ENCODE measurements around the gene DHX35.

Gene DHX35

DNA sequence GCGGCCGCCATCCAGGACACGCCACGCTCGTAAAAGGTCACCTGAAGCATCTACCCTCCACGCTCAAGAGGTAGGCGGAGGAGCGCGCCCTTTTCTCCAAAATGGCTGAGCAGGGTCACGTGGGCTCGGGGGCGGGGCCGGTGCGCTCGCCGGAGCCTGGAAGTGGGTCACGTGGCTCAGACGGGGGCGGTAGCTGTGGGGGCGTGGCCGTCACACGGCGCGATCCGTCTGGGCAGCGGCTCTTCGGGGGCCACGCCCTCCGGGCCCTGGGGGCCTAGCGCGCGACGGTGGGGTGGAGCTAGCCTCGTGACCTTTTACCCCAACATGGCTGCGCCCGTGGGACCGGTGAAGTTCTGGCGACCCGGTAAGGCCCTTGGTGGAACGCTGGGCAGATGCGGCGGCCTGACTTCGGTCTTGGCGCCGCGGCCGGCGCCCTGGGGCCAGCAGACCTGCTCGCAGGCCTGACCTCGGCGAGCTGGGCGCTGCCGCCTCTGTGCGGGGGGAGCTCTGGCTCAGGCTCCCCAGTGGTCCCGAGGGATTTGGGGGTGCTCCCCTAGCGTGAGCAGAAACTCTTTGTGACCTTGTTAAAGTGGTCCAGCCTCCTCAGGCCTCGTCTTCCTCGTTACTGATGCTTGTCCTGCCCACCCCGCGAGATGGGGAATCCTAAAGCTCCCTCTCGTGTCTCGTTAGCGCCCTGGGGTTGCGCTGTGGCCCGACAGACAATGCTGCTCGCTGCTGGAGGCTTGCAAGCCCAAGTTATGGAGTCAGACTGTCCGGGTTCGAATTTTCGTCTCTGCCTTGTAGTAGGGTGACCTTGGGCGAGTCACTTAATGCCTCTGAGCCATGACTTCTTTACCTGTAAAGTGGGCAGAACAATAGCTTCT is at the start of gene DHX35:
DHX35 (plus strand) TSS at position 301 of the 884 bp plus-strand sequence; CDS start at position 325, 24 bp downstream.
- DNase-seq: peak; percentile 99

DNA sequence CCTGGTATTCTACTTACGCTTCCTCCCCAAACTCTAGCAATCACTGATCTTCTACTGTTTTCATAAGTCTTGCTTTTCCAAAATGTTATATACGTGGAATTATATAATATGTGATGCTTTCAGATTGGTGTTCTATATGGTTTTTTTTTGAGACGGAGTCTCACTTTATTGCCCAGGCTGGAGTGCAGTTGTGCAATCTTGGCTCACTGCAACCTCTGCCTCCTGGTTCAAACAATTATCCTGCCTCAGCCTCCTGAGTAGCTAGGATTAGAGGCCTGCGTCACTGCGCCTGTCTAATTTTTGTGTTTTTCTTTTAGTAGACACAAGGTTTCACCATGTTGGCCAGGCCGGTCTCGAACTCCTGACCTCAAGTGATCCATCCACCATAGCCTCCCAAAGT is 46.8 kb upstream of the DHX35 start:
- DNase-seq: no peak

DNA sequence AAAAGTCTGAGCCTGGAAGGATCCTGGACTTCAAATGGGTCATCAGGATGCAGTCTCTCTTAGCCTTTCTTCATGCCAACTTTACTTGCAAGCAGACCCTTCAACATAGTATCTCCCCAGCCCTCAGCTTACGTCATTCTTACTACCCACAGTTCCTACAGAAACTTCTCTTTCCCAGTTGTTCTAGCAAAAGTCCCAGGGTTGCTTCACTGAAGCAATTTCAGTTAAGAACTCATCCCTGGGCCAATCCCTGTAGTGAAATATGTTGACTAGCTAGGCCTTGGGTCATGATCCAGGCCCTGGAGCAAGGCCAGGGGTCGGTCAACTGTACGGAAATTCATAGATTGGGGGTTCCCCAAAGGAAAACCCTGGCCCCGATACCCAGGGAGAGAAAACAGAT is 44.5 kb upstream of the DHX35 start:
- no peak for DNase-seq

DNA sequence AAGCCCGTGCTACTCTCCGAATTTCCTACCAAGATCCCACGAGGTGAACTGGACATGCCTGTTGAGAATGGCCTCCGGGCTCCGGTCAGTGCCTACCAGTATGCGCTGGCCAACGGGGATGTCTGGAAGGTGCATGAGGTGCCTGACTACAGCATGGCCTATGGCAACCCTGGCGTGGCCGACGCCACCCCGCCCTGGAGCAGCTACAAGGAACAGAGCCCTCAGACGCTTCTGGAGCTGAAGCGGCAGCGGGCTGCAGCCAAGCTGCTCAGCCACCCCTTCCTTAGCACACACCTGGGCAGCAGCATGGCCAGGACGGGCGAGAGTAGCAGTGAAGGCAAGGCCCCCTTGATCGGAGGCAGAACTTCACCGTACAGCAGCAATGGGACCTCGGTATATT is 44.0 kb upstream of the DHX35 start:
- DNase-seq: no peak

DNA sequence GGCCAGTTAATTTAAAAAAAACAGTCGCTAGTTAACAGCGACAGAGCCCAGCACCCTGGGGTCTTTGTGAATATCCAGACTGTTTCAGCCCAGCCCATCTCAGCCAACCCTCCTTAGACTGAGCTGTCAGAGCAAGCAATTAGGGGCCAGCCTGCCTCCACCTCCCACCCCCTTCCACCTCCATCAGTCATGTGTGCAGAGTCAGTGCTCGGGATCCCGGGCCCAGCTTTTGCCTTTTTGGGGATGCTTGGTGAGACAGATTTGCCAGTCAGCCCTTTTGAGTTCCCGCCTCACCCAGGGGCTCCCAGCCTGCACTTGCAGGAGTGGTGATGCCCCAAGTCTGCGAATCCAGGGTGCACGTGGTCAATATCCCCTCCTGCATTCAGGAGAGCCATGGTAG is 42.5 kb upstream of the DHX35 start:
- no peak for DNase-seq

- DNase-seq: no peak
Observed at GRCh38 chr20:38920411-38920810, 41.7 kb upstream of the DHX35 start.

DNA sequence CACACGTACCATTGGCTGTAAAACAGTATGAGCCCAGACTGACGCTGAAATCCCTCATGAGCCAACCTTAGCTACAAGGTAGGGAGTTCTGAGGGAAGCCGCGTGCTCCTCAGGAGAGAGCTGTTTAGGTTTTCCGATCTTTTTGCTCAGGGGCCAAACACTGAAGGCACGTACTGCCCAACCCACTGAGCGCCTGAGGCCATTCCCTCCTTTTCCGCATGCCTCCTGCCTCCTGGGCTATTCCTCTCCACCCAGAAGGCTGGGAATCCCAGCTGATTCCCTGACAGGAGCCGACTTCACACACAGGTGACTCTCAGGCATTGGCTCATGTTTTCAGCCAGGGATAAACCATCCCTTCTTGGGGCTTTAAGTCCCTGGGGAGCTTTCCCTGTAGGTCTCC is 41.3 kb upstream of the DHX35 start:
- no peak for DNase-seq

- no peak for DNase-seq
Observed at GRCh38 chr20:38924718-38925117, 37.4 kb upstream of the DHX35 start.

- peak; percentile 96 for DNase-seq
Observed at GRCh38 chr20:38926142-38926933, 35.8 kb upstream of the DHX35 start, which contains the start of gene FAM83D. TSS of gene FAM83D (plus strand) at chr20:38926417. CDS start at chr20:38926443, 26 bp downstream.

DNA sequence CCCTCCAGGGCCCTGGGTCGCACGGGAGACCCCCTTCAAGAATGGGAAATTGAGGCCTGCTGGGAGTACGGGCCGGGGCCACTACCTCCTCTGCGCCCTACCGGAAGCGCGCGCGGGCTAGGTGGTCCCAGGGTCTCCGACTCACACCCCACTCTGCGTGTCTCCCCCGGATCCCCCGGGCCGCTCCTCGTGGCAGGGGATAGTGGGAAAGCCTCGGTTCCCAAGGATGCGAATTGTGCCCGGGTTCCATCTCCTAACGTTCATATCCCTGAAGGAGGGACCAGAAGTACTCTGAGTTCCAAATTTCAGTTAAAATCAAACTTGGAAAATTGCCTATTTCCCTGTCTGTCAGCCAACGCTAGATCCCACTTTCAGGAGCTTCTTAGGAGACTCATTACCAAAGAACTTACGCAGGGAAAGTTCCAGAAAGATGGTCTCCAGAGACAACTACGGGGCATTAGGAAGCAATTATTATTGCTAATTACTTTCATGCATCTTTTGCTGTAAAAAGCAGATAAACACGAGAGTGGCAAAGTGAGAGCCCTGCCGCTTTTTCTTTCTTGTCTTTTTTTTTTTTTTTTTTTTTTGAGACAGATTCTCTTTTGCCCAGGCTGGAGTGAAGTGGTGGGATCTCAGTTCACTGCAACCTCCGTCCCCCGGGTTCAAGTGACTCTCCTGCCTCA is 35.1 kb upstream of the DHX35 start:
- no peak for DNase-seq

DNA sequence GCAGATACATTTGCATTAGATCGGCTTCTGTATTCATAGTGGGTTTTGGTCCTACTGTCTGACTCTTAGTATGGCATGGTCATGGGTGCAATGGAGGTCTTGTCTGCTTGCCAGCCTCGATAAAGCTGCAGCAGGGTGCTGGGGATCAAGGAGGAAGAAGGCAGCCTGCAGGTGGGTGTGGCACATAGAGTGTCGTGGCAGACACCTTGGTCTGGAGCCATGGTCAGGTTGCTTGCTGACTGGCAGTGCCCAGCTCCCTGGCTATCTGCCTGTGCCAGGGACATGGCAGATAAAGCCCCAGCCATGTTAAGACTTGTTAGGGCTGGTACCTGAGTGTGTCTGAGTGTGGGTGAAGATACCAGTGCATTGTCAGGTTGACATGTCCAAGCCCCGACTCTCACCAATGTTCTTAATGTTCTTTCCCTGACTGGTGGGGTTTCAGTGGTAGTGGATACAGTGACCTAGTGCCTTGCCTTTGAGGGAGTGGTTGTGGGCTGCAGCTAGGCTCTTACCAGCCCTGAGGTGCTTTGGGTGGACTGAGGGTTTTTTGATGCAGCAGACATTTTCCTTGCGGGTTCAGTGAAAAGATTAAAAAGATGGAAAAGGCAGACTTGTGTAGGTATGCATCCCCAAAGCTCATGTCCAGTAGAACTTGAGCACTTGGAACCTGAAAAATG is 34.1 kb upstream of the DHX35 start:
- no peak for DNase-seq

- no peak for DNase-seq
Observed at GRCh38 chr20:38930242-38930569, 31.9 kb upstream of the DHX35 start.

DNA sequence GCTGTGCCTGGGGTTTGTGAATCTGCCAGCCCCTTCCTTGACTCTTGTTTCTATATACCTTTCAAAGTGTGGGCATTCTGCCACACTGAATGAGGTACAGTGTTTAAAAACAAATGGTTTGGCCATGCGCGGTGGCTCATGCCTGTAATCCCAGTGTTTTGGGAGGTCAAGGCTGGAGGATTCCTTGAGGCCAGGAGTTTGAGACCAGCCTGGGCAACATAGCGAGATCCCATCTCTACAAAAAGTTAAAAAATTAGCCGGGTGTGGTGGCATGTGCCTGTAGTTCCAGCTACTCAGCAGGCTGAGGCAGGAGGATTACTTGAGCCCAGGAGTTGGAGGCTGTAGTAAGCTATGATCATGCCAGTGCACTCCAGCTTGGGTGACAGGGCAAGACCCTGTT is 30.2 kb upstream of the DHX35 start:
- DNase-seq: no peak

- no peak for DNase-seq
Observed at GRCh38 chr20:38932457-38933120, 29.6 kb upstream of the DHX35 start.

DNA sequence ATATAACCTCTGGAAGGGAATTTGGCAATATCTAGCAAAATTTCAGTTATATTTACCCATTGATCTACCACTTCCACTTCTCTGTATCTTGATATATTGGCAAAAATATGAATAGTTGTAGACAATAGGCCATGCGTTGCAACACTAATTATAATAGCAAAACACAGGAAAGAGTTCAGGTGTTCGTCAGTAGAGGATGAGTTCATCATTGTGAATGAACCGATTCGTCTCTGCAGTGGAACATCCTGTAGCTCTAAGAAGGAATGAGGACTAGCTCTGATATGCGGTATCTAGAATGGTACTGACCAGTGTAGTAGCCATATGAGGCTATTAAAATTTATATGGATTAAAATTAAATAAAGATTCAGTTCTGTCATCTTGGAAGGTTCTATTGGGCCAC is 27.6 kb upstream of the DHX35 start:
- no peak for DNase-seq

GRCh38 chr20:38935285-38935684 is 26.9 kb upstream of the DHX35 start:
- no peak for DNase-seq

DNA sequence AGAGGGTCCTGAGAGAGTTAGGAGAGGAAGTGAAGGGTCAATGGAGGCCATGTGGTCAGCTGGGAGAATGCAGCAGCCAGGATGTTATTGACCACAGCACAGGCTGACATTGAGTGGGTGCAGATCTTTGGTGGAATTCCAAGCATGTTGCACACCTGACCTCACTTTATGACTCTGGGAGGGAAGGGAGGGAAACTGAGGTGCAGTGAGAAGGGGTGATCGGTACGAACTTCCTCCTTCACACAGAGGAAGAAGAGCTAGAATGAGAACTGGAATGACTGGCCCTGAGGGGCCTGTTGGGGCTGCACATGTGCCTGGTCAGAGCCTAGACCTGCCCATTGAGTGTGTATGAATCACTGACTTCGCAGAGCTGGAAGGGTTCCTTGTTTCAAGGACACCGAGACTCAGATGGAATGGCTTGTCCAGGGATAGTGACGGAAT is 26.2 kb upstream of the DHX35 start:
- DNase-seq: no peak

- no peak for DNase-seq
Observed at GRCh38 chr20:38937000-38937399, 25.1 kb upstream of the DHX35 start.

- DNase-seq: no peak
Observed at GRCh38 chr20:38937978-38938473, 24.1 kb upstream of the DHX35 start.

DNA sequence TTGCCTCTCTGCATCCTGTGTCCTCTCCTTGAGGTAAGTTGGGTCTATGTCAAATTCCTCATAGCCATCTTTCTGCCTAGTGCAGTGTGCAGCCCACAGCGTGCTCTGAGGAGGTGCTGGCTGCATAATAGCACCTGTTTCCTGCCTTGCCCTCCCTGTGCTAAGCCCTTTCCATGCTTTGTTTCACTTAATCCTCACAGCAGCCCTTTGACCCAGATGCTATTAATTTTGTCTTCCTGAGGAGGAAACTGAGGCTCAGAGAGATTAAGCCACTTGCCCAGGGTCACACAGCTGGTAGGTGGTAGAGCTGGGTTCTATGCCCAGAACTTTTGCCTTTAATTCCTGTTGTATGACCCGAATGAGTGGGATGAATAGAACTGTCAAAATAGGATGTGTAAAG is 22.5 kb upstream of the DHX35 start:
- DNase-seq: no peak

DNA sequence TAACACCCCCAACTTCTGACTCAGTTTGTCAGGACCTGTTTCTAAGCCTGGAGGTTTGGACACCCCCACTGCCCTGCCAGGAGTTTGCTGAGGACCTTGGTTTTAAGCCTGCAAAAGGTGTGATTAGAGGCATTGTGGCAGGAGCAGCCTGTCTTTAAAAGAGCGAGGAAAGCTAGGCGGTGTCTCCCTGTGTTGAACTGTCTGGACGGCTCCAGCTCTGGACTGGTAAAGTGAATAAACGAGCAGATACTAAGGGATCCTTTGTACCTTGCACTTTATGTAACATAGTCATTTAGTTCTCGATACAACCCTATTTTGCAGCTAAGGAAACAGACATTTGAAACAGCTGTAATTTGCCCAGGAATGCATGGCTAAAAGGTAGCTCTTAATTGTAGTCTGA is 21.5 kb upstream of the DHX35 start:
- DNase-seq: no peak
